ENCODE results near the gene CNTNAP2.

GRCh38 chr7:147415991-147416390, 1299.4 kb downstream of the CNTNAP2 start:
- TF ChIP-seq ZNF274 (IDR thresholded peaks at IDR 0.05; ENCODE audit: low read depth, low read length), result no peak
- TF ChIP-seq YY1 (IDR thresholded peaks at IDR 0.05; ENCODE audit: insufficient read depth, insufficient read length), result no peak
- no peak for TF ChIP-seq SUZ12 (IDR thresholded peaks at IDR 0.05; ENCODE audit: extremely low read depth, insufficient read depth, insufficient read length)
